Vagina (tissue), 2 donors: Measurements from ENCODE around the gene FST.

Source experiments
- POLR2A ChIP-seq, 2 donors: fragments of 450-650 bp; IDR thresholded peaks; one replicate each; pipeline ENCODE4 v1.6.1; 2017; ENCODE audit warnings: antibody characterized with exemption in 2 of 2, mild to moderate bottlenecking in 2 of 2, moderate library complexity in 2 of 2
- POLR2AphosphoS5 ChIP-seq, 2 donors: sonication (generic); formaldehyde crosslinking; IDR thresholded peaks; one replicate each; pipeline ENCODE4 v1.9.0; 2017; ENCODE audit warnings: antibody characterized with exemption in 2 of 2, mild to moderate bottlenecking in 2 of 2, low read depth in 1 of 2; ENCODE audit not compliant: insufficient read depth in 1 of 2
- TF ChIP-seq, protein P1 (sequence below), 3 experiments: fragments of 450-650 bp in 2 of 3; fragments of 200-600 bp in 1 of 3; sonication (generic) in 1 of 3; IDR thresholded peaks; one replicate each; pipeline ENCODE4 v1.5.1; 2017 to 2019; ENCODE audit warnings: antibody characterized with exemption in 3 of 3, mild to moderate bottlenecking in 2 of 3, moderate library complexity in 2 of 3

DNA sequence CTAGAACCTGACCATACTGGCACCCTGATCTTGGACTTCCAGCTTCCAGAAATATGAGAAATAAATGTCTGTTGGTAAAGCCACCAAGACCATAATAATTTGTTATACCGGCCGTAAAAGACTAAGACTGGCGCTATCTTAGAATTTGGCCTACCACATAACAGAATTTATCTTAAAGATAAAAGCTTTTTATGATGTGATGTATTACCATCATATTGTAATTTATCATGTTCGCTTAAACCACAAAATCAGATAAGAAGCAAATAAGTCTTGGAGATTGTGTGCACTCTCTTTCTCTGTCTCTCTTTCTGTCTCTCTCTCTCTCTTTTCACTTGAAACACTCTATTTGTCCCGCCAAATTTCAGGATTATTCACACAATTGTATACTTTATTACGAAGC lies 35.6 kb downstream of the FST start:
- TF ChIP-seq POLR2AphosphoS5 (IDR thresholded peaks at IDR 0.05; ENCODE audit: insufficient read depth in 1 of 2, low read depth in 1 of 2): no peak
- TF ChIP-seq, protein P1, sequence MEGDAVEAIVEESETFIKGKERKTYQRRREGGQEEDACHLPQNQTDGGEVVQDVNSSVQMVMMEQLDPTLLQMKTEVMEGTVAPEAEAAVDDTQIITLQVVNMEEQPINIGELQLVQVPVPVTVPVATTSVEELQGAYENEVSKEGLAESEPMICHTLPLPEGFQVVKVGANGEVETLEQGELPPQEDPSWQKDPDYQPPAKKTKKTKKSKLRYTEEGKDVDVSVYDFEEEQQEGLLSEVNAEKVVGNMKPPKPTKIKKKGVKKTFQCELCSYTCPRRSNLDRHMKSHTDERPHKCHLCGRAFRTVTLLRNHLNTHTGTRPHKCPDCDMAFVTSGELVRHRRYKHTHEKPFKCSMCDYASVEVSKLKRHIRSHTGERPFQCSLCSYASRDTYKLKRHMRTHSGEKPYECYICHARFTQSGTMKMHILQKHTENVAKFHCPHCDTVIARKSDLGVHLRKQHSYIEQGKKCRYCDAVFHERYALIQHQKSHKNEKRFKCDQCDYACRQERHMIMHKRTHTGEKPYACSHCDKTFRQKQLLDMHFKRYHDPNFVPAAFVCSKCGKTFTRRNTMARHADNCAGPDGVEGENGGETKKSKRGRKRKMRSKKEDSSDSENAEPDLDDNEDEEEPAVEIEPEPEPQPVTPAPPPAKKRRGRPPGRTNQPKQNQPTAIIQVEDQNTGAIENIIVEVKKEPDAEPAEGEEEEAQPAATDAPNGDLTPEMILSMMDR (IDR thresholded peaks at IDR 0.05): no peak
- TF ChIP-seq POLR2A (IDR thresholded peaks at IDR 0.05): no peak
